GM12801 (cell line): ENCODE measurements around the gene SLC34A3.

Experiments
- TF ChIP-seq, protein P1 (sequence below): IDR thresholded peaks from one replicate; pipeline ENCODE4 v1.5.1; 2011; ENCODE audit warnings: control low read depth; ENCODE audit not compliant: insufficient read length; ENCODE audit errors: extremely low read depth

The SLC34A3 gene

GRCh38 chr9:137247135-137247915 is 16.6 kb downstream of the SLC34A3 start:
- TF ChIP-seq, protein P1, sequence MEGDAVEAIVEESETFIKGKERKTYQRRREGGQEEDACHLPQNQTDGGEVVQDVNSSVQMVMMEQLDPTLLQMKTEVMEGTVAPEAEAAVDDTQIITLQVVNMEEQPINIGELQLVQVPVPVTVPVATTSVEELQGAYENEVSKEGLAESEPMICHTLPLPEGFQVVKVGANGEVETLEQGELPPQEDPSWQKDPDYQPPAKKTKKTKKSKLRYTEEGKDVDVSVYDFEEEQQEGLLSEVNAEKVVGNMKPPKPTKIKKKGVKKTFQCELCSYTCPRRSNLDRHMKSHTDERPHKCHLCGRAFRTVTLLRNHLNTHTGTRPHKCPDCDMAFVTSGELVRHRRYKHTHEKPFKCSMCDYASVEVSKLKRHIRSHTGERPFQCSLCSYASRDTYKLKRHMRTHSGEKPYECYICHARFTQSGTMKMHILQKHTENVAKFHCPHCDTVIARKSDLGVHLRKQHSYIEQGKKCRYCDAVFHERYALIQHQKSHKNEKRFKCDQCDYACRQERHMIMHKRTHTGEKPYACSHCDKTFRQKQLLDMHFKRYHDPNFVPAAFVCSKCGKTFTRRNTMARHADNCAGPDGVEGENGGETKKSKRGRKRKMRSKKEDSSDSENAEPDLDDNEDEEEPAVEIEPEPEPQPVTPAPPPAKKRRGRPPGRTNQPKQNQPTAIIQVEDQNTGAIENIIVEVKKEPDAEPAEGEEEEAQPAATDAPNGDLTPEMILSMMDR = no peak

GRCh38 chr9:137247916-137248175 is 17.1 kb downstream of the SLC34A3 start:
- TF ChIP-seq, protein P1 = no peak

DNA sequence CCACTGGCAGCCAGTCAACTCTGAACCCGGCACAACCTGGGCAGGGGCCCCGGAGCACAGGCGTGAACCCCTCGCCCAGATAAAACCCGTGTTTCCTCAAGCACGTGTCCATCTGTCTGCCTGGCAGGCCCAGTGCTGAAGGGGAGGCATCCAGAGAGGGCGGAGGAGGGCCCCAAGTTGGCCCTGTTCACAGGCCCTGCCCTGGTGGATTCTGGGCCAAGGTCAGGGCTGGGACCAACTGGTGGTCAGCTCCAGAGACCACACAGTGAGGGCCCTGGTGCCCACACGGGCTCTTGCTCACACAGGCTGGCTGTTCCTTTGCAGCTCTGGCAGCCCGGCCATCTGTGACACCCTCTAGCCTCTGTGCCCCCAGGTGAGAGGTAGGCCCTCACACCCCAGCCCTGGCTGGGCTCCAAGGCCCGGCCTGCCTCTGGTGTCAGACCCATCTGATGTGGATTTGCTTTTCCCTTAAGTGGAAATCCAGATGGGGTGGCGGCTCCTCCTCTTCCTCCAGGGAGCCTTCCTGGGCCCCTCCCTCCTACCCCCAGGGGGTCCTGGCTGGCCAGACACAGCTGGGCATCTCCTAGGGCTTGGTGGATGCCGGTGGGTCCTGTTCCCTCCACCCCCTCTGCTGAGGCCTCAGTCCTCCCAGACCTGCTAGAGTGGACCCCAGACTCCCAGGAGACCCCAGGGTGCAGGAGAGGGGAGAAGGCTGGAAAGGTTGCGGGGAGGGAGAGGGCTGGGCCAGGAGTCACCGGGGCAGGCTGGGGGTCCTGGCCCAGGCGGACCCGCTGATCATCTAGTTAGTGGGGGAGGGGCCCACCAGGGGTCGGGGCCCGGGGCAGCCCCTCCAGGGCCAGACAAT is 19.9 kb downstream of the SLC34A3 start:
- TF ChIP-seq, protein P1 = no peak

DNA sequence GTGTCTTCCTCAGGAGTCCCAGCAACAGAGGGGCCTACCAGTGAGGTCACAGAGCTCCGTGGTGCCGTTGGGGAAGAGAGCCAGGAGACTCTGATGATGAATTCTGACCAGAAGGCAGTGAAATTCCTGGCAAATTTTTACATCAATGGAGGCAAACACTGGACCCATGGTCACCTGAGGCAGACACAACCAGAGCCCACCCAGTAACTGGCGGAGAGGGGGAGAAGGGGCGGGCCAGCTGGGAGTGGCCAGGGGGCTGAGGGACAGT is 20.4 kb downstream of the SLC34A3 start, which contains the start of gene STPG3:
Gene STPG3, plus strand, starts transcription at position 93 of the 268 bp plus-strand sequence. Its CDS starts 1 bp downstream, at position 94.
- TF ChIP-seq, protein P1 = no peak

GRCh38 chr9:137251490-137252268 is 21.0 kb downstream of the SLC34A3 start:
- TF ChIP-seq, protein P1 = no peak

DNA sequence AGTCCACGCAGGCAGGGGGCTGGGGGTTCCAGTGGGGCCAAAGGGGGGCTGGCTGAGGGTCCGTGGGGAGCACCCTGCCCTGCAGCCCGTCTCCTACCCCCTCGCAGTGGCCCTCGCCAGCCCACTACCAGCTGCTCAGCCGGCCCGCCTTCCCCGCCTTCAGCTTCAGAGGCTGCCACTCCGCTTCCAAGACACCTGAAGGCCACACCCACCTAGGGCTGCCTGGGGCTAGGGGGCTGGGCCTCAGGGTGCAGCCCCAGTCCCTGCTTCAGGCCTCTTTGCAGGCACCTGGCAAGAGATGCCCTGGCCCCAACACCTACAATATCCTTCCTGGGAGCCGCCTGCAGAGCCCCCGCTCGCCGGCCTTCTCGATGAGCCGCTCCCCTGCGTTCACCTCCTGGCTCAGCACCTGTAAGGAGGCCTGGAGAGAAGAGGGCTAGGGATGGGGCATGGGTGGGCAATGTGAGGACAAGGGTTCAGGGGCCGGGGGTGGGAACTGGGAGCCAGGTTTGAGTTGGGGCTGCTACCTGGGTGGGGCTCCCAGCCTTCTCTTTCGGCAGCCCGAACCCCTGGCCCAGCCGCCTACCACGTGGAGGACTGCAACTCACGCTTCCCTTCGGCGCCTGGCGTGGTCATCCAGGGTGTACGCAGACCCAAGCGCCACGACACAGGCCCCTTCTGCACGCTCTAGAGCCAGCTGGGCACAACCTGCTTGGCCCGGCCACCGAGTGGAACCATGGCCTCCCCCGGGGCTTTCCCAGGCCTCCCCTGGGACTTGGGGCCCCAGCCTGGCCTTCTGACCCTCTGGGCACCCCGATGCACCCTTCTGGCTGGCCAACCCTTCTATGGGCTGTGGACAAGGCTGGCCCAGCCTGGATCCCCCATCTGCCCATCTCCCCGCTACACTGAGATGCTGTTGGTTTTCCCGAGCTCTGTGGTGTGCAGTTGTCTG is 22.1 kb downstream of the SLC34A3 start:
- TF ChIP-seq, protein P1 = no peak
